Suprapubic skin (tissue), 4 donors: Measurements from ENCODE around the gene ATXN7L1. TPM values are rescaled to one million over a fixed set of nuclear protein-coding genes. Genes with fewer than 3 reads are reported as not detected.

Experiments used
- DNase-seq, 2 donors: peaks; one replicate each; pipeline ENCODE4 v3.0.0-alpha.2; 2019; ENCODE audit warnings: low spot score in 2 of 2
- H3K27ac ChIP-seq: fragments of 200-600 bp; sonication (generic); one replicate; pipeline ENCODE4 v1.5.1; 2019
- H3K27me3 ChIP-seq: fragments of 200-600 bp; sonication (generic); one replicate; pipeline ENCODE4 v1.5.1; 2019
- H3K36me3 ChIP-seq: fragments of 200-600 bp; sonication (generic); one replicate; pipeline ENCODE4 v1.5.1; 2019
- H3K4me1 ChIP-seq: fragments of 200-600 bp; sonication (generic); one replicate; pipeline ENCODE4 v1.5.1; 2019
- H3K4me3 ChIP-seq: fragments of 200-600 bp; sonication (generic); one replicate; pipeline ENCODE4 v1.5.1; 2019; ENCODE audit warnings: mild to moderate bottlenecking
- H3K9me3 ChIP-seq: fragments of 200-600 bp; sonication (generic); one replicate; pipeline ENCODE4 v1.5.1; 2019
- CTCF ChIP-seq, 2 donors: fragments of 200-600 bp in 1 of 2; fragments of 450-650 bp in 1 of 2; sonication (generic) in 1 of 2; IDR thresholded peaks; one replicate each; pipeline ENCODE4 v1.5.1; 2016 to 2019; ENCODE audit warnings: antibody characterized with exemption in 2 of 2, mild to moderate bottlenecking in 1 of 2, moderate library complexity in 1 of 2
- EP300 ChIP-seq: sonication (generic); formaldehyde crosslinking; IDR thresholded peaks from one replicate; pipeline ENCODE4 v1.6.1; 2017; ENCODE audit warnings: antibody characterized with exemption
- POLR2A ChIP-seq, 2 donors: fragments of 450-650 bp; IDR thresholded peaks; one replicate each; pipeline ENCODE4 v1.6.1; 2017; ENCODE audit warnings: antibody characterized with exemption in 2 of 2, mild to moderate bottlenecking in 2 of 2, moderate library complexity in 2 of 2
- POLR2AphosphoS5 ChIP-seq, 3 donors: sonication (generic); formaldehyde crosslinking; IDR thresholded peaks; one replicate each; pipeline ENCODE4 v1.6.1; 2017; ENCODE audit warnings: antibody characterized with exemption in 3 of 3
- WGBS: methylation state at CpG from one replicate; pipeline ENCODE4 v1.1.5; 2018; 5-methylcytosine and 5-hydroxymethylcytosine counted together
- total RNA-seq, 4 donors: library from RNA; depleted of rRNA; stranded (reverse); fragments of >200 nt; gene quantifications; one replicate each; pipeline ENCODE4 v1.1.0, GENCODE V29; 2016

The ATXN7L1 gene
- total RNA-seq, 4 donors from 2014 or later: 14.8 to 35.6 (median 17.3) TPM

- WGBS: 100% methylated on average over 1 of the region's 1 CpG
- Histone ChIP-seq H3K9me3 (no peaks in the 10 kb centered on the region), H3K4me1 (no peaks in the 10 kb centered on the region), H3K27ac (no peak overlapping the region), H3K27me3 (no peaks in the 10 kb centered on the region), H3K4me3 (no peak overlapping the region), H3K36me3 (no peaks in the 10 kb centered on the region)
- DNase-seq: no peak
- no peak for TF ChIP-seq CTCF (IDR thresholded peaks at IDR 0.05)
- TF ChIP-seq POLR2A (IDR thresholded peaks at IDR 0.05): no peak
- TF ChIP-seq EP300: no peak
- no peak for TF ChIP-seq POLR2AphosphoS5 (IDR thresholded peaks at IDR 0.05)
Measured at GRCh38 chr7:105904064-105904463, 27.7 kb upstream of the ATXN7L1 start.

GRCh38 chr7:105902325-105902911 is 26.0 kb upstream of the ATXN7L1 start:
- DNase-seq: no peak
- WGBS: 95% methylated on average over 6 of the region's 6 CpGs
- H3K4me3 ChIP-seq: no peak overlapping the region
- no peak overlapping the region for H3K27ac ChIP-seq
- no peaks in the 10 kb centered on the region for H3K9me3 ChIP-seq
- H3K4me1 ChIP-seq: no peaks in the 10 kb centered on the region
- H3K27me3 ChIP-seq: no peaks in the 10 kb centered on the region
- no peak for TF ChIP-seq EP300
- TF ChIP-seq POLR2A (IDR thresholded peaks at IDR 0.05): no peak
- TF ChIP-seq POLR2AphosphoS5 (IDR thresholded peaks at IDR 0.05): no peak
- no peak for TF ChIP-seq CTCF (IDR thresholded peaks at IDR 0.05)
- no peaks in the 10 kb centered on the region for H3K36me3 ChIP-seq

GRCh38 chr7:105897999-105898398 is 21.6 kb upstream of the ATXN7L1 start:
- Histone ChIP-seq H3K9me3 (no peaks in the 10 kb centered on the region), H3K36me3 (no peaks in the 10 kb centered on the region), H3K4me1 (no peaks in the 10 kb centered on the region), H3K27ac (no peak overlapping the region), H3K27me3 (no peaks in the 10 kb centered on the region), H3K4me3 (no peak overlapping the region)
- DNase-seq: no peak
- 87% methylated on average over 3 of the region's 3 CpGs for WGBS
- TF ChIP-seq POLR2AphosphoS5 (IDR thresholded peaks at IDR 0.05) (no peak), CTCF (IDR thresholded peaks at IDR 0.05) (no peak), POLR2A (IDR thresholded peaks at IDR 0.05) (no peak), EP300 (no peak)

- H3K9me3 ChIP-seq: no peaks in the 10 kb centered on the region
- TF ChIP-seq EP300: no peak
- no peak for TF ChIP-seq POLR2AphosphoS5 (IDR thresholded peaks at IDR 0.05)
- TF ChIP-seq POLR2A (IDR thresholded peaks at IDR 0.05): no peak
- no peak for TF ChIP-seq CTCF (IDR thresholded peaks at IDR 0.05)
- no peak overlapping the region for H3K27ac ChIP-seq
- no peak for DNase-seq
- 62% methylated on average over 1 of the region's 1 CpG for WGBS
- no peaks in the 10 kb centered on the region for H3K4me1 ChIP-seq
- H3K27me3 ChIP-seq: no peaks in the 10 kb centered on the region
- H3K4me3 ChIP-seq: no peak overlapping the region
- H3K36me3 ChIP-seq: no peaks in the 10 kb centered on the region
Measured at GRCh38 chr7:105896407-105896911, 20.1 kb upstream of the ATXN7L1 start.

GRCh38 chr7:105894131-105894530 is 17.7 kb upstream of the ATXN7L1 start:
- Histone ChIP-seq H3K4me3 (no peak overlapping the region), H3K9me3 (no peaks in the 10 kb centered on the region), H3K36me3 (no peaks in the 10 kb centered on the region), H3K27me3 (no peaks in the 10 kb centered on the region), H3K27ac (no peak overlapping the region), H3K4me1 (no peaks in the 10 kb centered on the region)
- no peak for DNase-seq
- TF ChIP-seq POLR2AphosphoS5 (IDR thresholded peaks at IDR 0.05) (no peak), CTCF (IDR thresholded peaks at IDR 0.05) (no peak), EP300 (no peak)
- WGBS: 94% methylated on average over 3 of the region's 3 CpGs
